Stimulated activated CD4-positive, alpha-beta T cell treated with anti-CD3 and anti-CD28 coated beads, Interleukin-4, amount 100 ng/mL, for 48 hours (primary cell): ENCODE data around the gene CTRB1.
"Not testable (repeated sequence)": the region's sequence is repeated elsewhere in the genome, so short reads cannot be mapped to it uniquely, and the experiment has no call there.

Experiments used
- DNase-seq, 2 donors: peaks; one replicate each; pipeline ENCODE4 v3.0.0-alpha.2; 2020; ENCODE audit warnings: low read depth in 2 of 2

The CTRB1 gene

GRCh38 chr16:75240633-75241032 lies 21.8 kb downstream of the CTRB1 start:
- DNase-seq = not testable (repeated sequence)

- DNase-seq = no peak
Observed at GRCh38 chr16:75241412-75241811, 22.6 kb downstream of the CTRB1 start.

- DNase-seq = no peak
Observed at GRCh38 chr16:75241955-75242354, 23.2 kb downstream of the CTRB1 start.

GRCh38 chr16:75242436-75243078 lies 23.8 kb downstream of the CTRB1 start:
- DNase-seq = not testable (repeated sequence)

- DNase-seq = no peak
Observed at GRCh38 chr16:75243667-75244224, 25.0 kb downstream of the CTRB1 start.

- DNase-seq = no peak
Observed at GRCh38 chr16:75244225-75244809, 25.5 kb downstream of the CTRB1 start.

GRCh38 chr16:75244844-75245758 lies 26.3 kb downstream of the CTRB1 start:
- DNase-seq = no peak

- no peak for DNase-seq
Observed at GRCh38 chr16:75246504-75247205, 27.9 kb downstream of the CTRB1 start.

GRCh38 chr16:75247249-75247648 lies 28.5 kb downstream of the CTRB1 start:
- DNase-seq = no peak

GRCh38 chr16:75248142-75248535 lies 29.4 kb downstream of the CTRB1 start:
- DNase-seq = no peak

- DNase-seq = no peak
Observed at GRCh38 chr16:75248536-75249380, 30.0 kb downstream of the CTRB1 start.

- no peak for DNase-seq
Observed at GRCh38 chr16:75249441-75249840, 30.7 kb downstream of the CTRB1 start.

GRCh38 chr16:75250089-75250808 lies 31.5 kb downstream of the CTRB1 start:
- DNase-seq = no peak

- no peak for DNase-seq
Observed at GRCh38 chr16:75250809-75251279, 32.1 kb downstream of the CTRB1 start.

GRCh38 chr16:75251280-75252048 lies 32.7 kb downstream of the CTRB1 start, which contains the start of gene BCAR1:
BCAR1 (minus strand) TSS chr16:75251624; CDS start chr16:75251482, 142 bp downstream.
- no peak for DNase-seq

- no peak for DNase-seq
Observed at GRCh38 chr16:75252049-75252864, 33.5 kb downstream of the CTRB1 start.

- DNase-seq = no peak
Observed at GRCh38 chr16:75252946-75253911, 34.4 kb downstream of the CTRB1 start.
